ENCODE measurements around the gene NIM1K. TPM values are rescaled to one million over a fixed set of nuclear protein-coding genes. Genes with fewer than 3 reads are reported as not detected.

NIM1K gene
- total RNA-seq, 1 experiment from 2014 or later, result 0.07 TPM

- TF ChIP-seq NFE2L1 (CRISPR knock-in tag; IDR thresholded peaks at IDR 0.05) (no peak), OVOL2 (CRISPR knock-in tag; IDR thresholded peaks at IDR 0.05; ENCODE audit: borderline replicate concordance) (no peak), IRF2 (CRISPR knock-in tag; IDR thresholded peaks at IDR 0.05; ENCODE audit: borderline replicate concordance, low read depth) (no peak), ZBTB43 (CRISPR knock-in tag; IDR thresholded peaks at IDR 0.05) (no peak)
Measured at GRCh38 chr5:43244823-43245565, 53.0 kb downstream of the NIM1K start (continued).

- ATAC-seq (no peak), DNase-seq (ENCODE audit: low spot score) (no peak)
- Mint-ChIP-seq H3K9me3 (no peaks in the 10 kb centered on the region), H3K36me3 (no peaks in the 10 kb centered on the region), H3K4me1 (no peaks in the 10 kb centered on the region), H3K4me3 (no peak overlapping the region), H3K27ac (no peak overlapping the region), H3K27me3 (ENCODE audit: low read depth) (no peaks in the 10 kb centered on the region; the same call in 1 of the 2 replicates)
- ChIA-PET POLR2A (no interaction called here), CTCF (no interaction called here)
- TF ChIP-seq CTCF (IDR thresholded peaks at IDR 0.05) (no peak), ATF1 (CRISPR knock-in tag; IDR thresholded peaks at IDR 0.05) (no peak), ZNF425 (CRISPR knock-in tag; conservative IDR thresholded peaks at IDR 0.05) (no peak), HMGA2 (CRISPR knock-in tag; IDR thresholded peaks at IDR 0.05) (no peak), ATF2 (CRISPR knock-in tag; IDR thresholded peaks at IDR 0.05; ENCODE audit: borderline replicate concordance, low read depth) (no peak), E2F5 (CRISPR knock-in tag; IDR thresholded peaks at IDR 0.05) (no peak)
Measured at GRCh38 chr5:43245724-43246385, 53.8 kb downstream of the NIM1K start.

GRCh38 chr5:43251754-43252153, 59.7 kb downstream of the NIM1K start:
- Mint-ChIP-seq H3K9me3 (no peaks in the 10 kb centered on the region), H3K27me3 (ENCODE audit: low read depth) (no peaks in the 10 kb centered on the region), H3K4me3 (no peak overlapping the region), H3K27ac (no peak overlapping the region), H3K4me1 (no peaks in the 10 kb centered on the region), H3K36me3 (no peaks in the 10 kb centered on the region)
- ChIA-PET POLR2A (no interaction called here), CTCF (no interaction called here)
- ATAC-seq, result no peak
- DNase-seq (ENCODE audit: low spot score), result no peak
- TF ChIP-seq E2F1 (CRISPR knock-in tag; IDR thresholded peaks at IDR 0.05) (no peak), ETV6 (CRISPR knock-in tag; IDR thresholded peaks at IDR 0.05) (no peak), NFYB (CRISPR knock-in tag; conservative IDR thresholded peaks at IDR 0.05; ENCODE audit: low read depth) (no peak), ELF4 (CRISPR knock-in tag; IDR thresholded peaks at IDR 0.05; ENCODE audit: low read depth) (no peak)
